BE2C (cell line): ENCODE data around the gene SNTG2.

Experiments used
- DNase-seq: peaks from one replicate; pipeline ENCODE4 v3.0.0-alpha.2; 2020
- H3K27me3 ChIP-seq: fragments of 250-450 bp; sonication (Bioruptor Pico); 2 replicates; pipeline ENCODE4 v1.5.1; 2020; ENCODE audit warnings: mild to moderate bottlenecking
- H3K36me3 ChIP-seq: fragments of 250-450 bp; sonication (Bioruptor Pico); 2 replicates; pipeline ENCODE4 v1.5.1; 2020; ENCODE audit warnings: mild to moderate bottlenecking
- H3K4me1 ChIP-seq: fragments of 250-450 bp; sonication (Bioruptor Pico); 2 replicates; pipeline ENCODE4 v1.5.1; 2020
- H3K4me3 ChIP-seq: 2 replicates; pipeline ENCODE4 v1.5.1; 2011; ENCODE audit warnings: low read depth, low read length
- H3K9me3 ChIP-seq: fragments of 250-450 bp; sonication (Bioruptor Pico); 2 replicates; pipeline ENCODE4 v1.5.1; 2020
- TF ChIP-seq, protein P1 (sequence below): IDR thresholded peaks from 2 replicates; pipeline ENCODE4 v1.5.1; 2012; ENCODE audit warnings: mild to moderate bottlenecking, low read depth, low read length

Gene SNTG2

DNA sequence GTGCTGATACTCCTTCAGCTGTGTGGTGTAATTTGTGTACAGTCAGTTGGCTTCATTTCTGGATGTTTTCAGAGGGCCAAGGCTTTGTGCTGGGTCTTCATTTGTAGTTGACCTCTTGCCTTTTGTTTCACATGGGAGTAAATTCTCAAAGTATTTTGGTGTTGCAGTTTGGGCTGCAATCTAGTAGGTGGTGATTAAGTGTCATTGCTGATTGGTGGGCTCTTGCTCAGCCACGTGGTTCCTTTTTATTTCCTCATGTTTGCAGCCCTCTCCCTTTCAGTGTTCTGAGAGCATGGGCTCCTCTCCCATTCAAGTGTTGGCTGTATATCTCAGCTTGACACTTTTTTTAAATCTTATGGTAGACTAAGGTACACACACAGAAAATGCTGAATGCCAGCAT, 96.8 kb downstream of the SNTG2 start:
- H3K4me1 ChIP-seq = no peaks in the 10 kb centered on the region

DNA sequence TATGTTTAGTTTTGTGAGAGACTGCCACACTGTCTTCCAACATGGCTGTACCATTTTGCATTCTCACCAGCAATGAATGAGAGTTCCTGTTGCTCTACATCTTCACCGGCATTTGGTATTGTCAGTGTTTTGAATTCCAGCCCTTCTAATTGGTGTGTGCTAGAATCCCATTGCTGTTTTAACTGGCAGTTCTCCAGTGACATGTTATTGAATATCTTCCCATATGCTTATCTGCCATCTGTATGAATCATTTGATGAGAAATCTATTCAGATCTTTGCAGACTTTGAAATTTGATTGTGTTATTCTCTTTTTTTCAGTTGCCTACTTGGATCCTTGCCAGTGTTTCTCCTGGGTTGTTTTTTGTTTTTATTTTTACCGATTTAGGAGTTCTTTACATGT, 99.0 kb downstream of the SNTG2 start:
- H3K36me3 ChIP-seq = no peaks in the 10 kb centered on the region
- DNase-seq = no peak
- no peaks in the 10 kb centered on the region for H3K4me1 ChIP-seq
- TF ChIP-seq, protein P1, sequence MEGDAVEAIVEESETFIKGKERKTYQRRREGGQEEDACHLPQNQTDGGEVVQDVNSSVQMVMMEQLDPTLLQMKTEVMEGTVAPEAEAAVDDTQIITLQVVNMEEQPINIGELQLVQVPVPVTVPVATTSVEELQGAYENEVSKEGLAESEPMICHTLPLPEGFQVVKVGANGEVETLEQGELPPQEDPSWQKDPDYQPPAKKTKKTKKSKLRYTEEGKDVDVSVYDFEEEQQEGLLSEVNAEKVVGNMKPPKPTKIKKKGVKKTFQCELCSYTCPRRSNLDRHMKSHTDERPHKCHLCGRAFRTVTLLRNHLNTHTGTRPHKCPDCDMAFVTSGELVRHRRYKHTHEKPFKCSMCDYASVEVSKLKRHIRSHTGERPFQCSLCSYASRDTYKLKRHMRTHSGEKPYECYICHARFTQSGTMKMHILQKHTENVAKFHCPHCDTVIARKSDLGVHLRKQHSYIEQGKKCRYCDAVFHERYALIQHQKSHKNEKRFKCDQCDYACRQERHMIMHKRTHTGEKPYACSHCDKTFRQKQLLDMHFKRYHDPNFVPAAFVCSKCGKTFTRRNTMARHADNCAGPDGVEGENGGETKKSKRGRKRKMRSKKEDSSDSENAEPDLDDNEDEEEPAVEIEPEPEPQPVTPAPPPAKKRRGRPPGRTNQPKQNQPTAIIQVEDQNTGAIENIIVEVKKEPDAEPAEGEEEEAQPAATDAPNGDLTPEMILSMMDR = no peak
- H3K4me3 ChIP-seq = no peak overlapping the region
- H3K27me3 ChIP-seq = no peaks in the 10 kb centered on the region
- no peaks in the 10 kb centered on the region for H3K9me3 ChIP-seq

More for the DNA sequence above, 96.8 kb downstream of the SNTG2 start:
- Histone ChIP-seq H3K4me3 (no peak overlapping the region), H3K9me3 (no peaks in the 10 kb centered on the region), H3K36me3 (no peaks in the 10 kb centered on the region), H3K27me3 (no peaks in the 10 kb centered on the region)
- no peak for DNase-seq
- TF ChIP-seq, protein P1 = peak; percentile 39

DNA sequence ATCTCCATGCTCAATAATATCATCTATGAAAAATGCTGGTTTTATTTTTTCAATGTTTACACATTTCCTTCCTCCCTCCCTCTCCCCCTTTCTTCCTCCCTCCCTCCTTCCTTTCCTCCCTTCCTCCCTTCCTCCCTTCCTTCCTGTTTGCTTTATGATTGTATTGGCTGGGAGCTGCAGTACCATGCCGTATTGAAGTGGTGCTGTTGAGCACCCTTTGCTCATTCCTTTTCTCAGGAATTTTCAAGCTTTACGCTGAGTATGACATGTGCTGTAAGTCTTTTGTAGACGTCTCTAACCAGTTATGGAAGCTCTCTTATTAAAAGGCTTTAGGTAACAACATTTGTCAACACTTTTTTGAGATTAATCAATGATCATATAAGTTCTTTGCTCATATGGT, 100.4 kb downstream of the SNTG2 start:
- H3K9me3 ChIP-seq = no peaks in the 10 kb centered on the region
- H3K4me3 ChIP-seq = no peak overlapping the region
- H3K36me3 ChIP-seq = no peaks in the 10 kb centered on the region
- no peaks in the 10 kb centered on the region for H3K27me3 ChIP-seq
- no peak for DNase-seq
- H3K4me1 ChIP-seq = no peaks in the 10 kb centered on the region
- TF ChIP-seq, protein P1 = peak; percentile 41

DNA sequence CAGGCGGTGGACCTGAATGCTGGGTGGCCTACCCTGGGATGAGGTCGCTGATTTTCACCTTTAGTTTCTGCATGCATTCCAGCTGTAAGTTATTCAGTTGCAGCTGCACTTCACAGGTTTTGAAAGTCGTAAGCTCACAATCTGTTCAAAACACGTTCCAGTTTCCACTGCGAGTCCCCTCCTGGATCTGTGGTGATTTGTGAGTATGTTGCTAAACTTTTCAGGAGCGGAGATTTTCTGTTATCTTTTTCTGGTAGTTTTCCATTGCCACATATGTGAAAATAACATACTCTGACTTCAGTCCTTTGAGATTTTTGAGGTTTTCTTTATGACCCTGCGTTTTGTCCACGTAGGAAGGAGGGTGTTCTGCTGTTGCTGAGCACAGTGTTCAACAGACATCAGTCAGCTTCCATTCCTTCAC, 102.1 kb downstream of the SNTG2 start:
- Histone ChIP-seq H3K4me1 (no peaks in the 10 kb centered on the region), H3K9me3 (no peaks in the 10 kb centered on the region)
- DNase-seq = no peak

DNA sequence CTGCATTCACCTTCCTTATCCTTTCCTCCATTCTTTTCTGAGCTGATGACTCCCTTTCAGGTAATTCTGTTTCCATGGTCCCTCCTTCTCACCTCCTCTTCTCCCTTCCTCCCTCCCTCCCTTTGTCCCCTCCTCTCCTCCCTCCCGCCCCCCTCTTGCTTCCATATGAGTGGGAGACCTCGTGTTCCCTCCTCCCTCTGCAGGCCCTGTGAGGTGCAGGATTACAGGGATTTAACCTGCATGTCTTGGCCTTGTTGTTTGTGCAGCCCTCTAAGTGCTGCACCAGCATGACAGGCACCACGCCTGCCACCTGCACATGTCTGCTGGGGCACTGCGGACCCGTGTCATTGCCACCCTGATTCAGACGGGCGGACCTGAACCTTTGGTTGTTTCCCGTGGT, 103.1 kb downstream of the SNTG2 start:
- H3K4me1 ChIP-seq = no peaks in the 10 kb centered on the region
- no peak overlapping the region for H3K4me3 ChIP-seq

More for the DNA sequence above, 102.1 kb downstream of the SNTG2 start:
- TF ChIP-seq, protein P1 = no peak
- no peaks in the 10 kb centered on the region for H3K36me3 ChIP-seq
- no peak overlapping the region for H3K4me3 ChIP-seq
- no peaks in the 10 kb centered on the region for H3K27me3 ChIP-seq

DNA sequence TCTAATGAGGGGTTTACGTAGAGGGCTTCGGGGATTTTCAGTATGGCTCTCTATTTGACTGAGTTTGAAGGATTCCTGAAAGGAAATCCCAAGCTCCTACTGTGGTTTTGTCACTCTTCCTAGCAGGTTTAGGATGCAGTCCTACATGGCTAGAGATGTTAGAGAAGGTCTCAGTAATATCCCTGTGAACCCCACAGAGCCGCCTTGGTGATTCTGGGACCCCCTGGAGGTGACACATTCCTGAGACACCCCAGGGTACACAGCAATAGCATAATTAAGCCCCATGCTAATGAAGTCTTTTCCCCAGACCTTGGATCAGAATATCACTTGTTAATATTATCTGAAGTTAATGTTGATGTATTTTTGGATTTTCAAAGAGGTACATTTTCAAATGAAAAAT, 103.8 kb downstream of the SNTG2 start:
- H3K9me3 ChIP-seq = no peaks in the 10 kb centered on the region
- DNase-seq = no peak
- TF ChIP-seq, protein P1 = no peak
- H3K4me1 ChIP-seq = no peaks in the 10 kb centered on the region
- H3K36me3 ChIP-seq = no peaks in the 10 kb centered on the region
- no peaks in the 10 kb centered on the region for H3K27me3 ChIP-seq
- H3K4me3 ChIP-seq = no peak overlapping the region

More for the DNA sequence above, 103.1 kb downstream of the SNTG2 start:
- no peaks in the 10 kb centered on the region for H3K27me3 ChIP-seq
- no peaks in the 10 kb centered on the region for H3K9me3 ChIP-seq
- no peaks in the 10 kb centered on the region for H3K36me3 ChIP-seq
- DNase-seq = no peak
- TF ChIP-seq, protein P1 = no peak
